Measurements from ENCODE around the gene ABCA9. TPM values are rescaled to one million over a fixed set of nuclear protein-coding genes. Genes with fewer than 3 reads are reported as not detected.
"Not testable (repeated sequence)": the region's sequence is repeated elsewhere in the genome, so short reads cannot be mapped to it uniquely, and the experiment has no call there.

ABCA9 gene
- polyA plus RNA-seq, 1 donor (not counting 4 experiments of a cell fraction or from before 2014, with no cell fraction given) = 0.17 TPM

GRCh38 chr17:68963958-68964357, 96.8 kb downstream of the ABCA9 start:
- Histone ChIP-seq H2AFZ (ENCODE audit: control insufficient read depth, low read length) (no peak overlapping the region), H3K9me3 (ENCODE audit: control insufficient read depth, low read depth, low read length) (no peaks in the 10 kb centered on the region), H3K79me2 (ENCODE audit: control insufficient read depth, insufficient read depth, low read length) (no peaks in the 10 kb centered on the region), H3K4me1 (ENCODE audit: control insufficient read depth, extremely low read depth, insufficient read depth, low read length) (no peaks in the 10 kb centered on the region), H3K27ac (ENCODE audit: control insufficient read depth, insufficient read depth, low read length) (no peak overlapping the region), H3K4me2 (ENCODE audit: control insufficient read depth, extremely low read depth, insufficient read depth, low read depth, low read length) (no peak overlapping the region), H3K36me3 (ENCODE audit: control insufficient read depth in 2 of 2, extremely low read depth in 1 of 2, insufficient read depth in 2 of 2, low read length in 2 of 2) (no peaks in the 10 kb centered on the region), H3K9ac (ENCODE audit: control insufficient read depth, extremely low read depth, insufficient read depth, low read length) (no peak overlapping the region), H3K9me1 (ENCODE audit: control insufficient read depth, extremely low read depth, insufficient read depth, low read length) (no peaks in the 10 kb centered on the region), H4K20me1 (ENCODE audit: control insufficient read depth, extremely low read depth, insufficient read depth, low read length) (no peaks in the 10 kb centered on the region), H3K27me3 (ENCODE audit: control insufficient read depth, extremely low read depth, insufficient read depth, low read length) (no peaks in the 10 kb centered on the region), H3K4me3 (ENCODE audit: control insufficient read depth in 2 of 3, extremely low read depth in 1 of 3, insufficient read depth in 2 of 3, low read depth in 1 of 3, low read length in 3 of 3) (no peak overlapping the region)
- DNase-seq (ENCODE audit: low read depth, low spot score) (no peak), FAIRE-seq (no peak)
- dilution Hi-C loops (cut with MboI; ENCODE audit: extremely low pct_ligation_motif_present, low sequenced_read_pairs) = no loop called here
- TF ChIP-seq CTCF (optimal IDR thresholded peaks at IDR 0.05 in 1 of 3, IDR thresholded peaks at IDR 0.05 in 1 of 3, conservative IDR thresholded peaks at IDR 0.05 in 1 of 3; ENCODE audit: extremely low read depth in 1 of 3, insufficient read depth in 2 of 3, low read length in 3 of 3) (no peak), EZH2 (IDR thresholded peaks at IDR 0.05; ENCODE audit: low read length) (no peak)

- no peak overlapping the region for H3K4me2 ChIP-seq (ENCODE audit: control insufficient read depth, extremely low read depth, insufficient read depth, low read depth, low read length)
- no peaks in the 10 kb centered on the region for H3K36me3 ChIP-seq (ENCODE audit: control insufficient read depth in 2 of 2, extremely low read depth in 1 of 2, insufficient read depth in 2 of 2, low read length in 2 of 2)
- no peak for FAIRE-seq
- H3K9me3 ChIP-seq (ENCODE audit: control insufficient read depth, low read depth, low read length) = no peaks in the 10 kb centered on the region
- H3K4me1 ChIP-seq (ENCODE audit: control insufficient read depth, extremely low read depth, insufficient read depth, low read length) = no peaks in the 10 kb centered on the region
- dilution Hi-C loops (cut with MboI; ENCODE audit: extremely low pct_ligation_motif_present, low sequenced_read_pairs) = no loop called here
- no peaks in the 10 kb centered on the region for H3K79me2 ChIP-seq (ENCODE audit: control insufficient read depth, insufficient read depth, low read length)
- no peak for TF ChIP-seq EZH2 (IDR thresholded peaks at IDR 0.05; ENCODE audit: low read length)
- no peak for TF ChIP-seq CTCF (optimal IDR thresholded peaks at IDR 0.05 in 1 of 3, IDR thresholded peaks at IDR 0.05 in 1 of 3, conservative IDR thresholded peaks at IDR 0.05 in 1 of 3; ENCODE audit: extremely low read depth in 1 of 3, insufficient read depth in 2 of 3, low read length in 3 of 3)
- H3K4me3 ChIP-seq (ENCODE audit: control insufficient read depth in 2 of 3, extremely low read depth in 1 of 3, insufficient read depth in 2 of 3, low read depth in 1 of 3, low read length in 3 of 3) = no peak overlapping the region
- no peak overlapping the region for H3K9ac ChIP-seq (ENCODE audit: control insufficient read depth, extremely low read depth, insufficient read depth, low read length)
- H2AFZ ChIP-seq (ENCODE audit: control insufficient read depth, low read length) = peak overlapping the region; percentile 4
- no peak overlapping the region for H3K27ac ChIP-seq (ENCODE audit: control insufficient read depth, insufficient read depth, low read length)
- H3K9me1 ChIP-seq (ENCODE audit: control insufficient read depth, extremely low read depth, insufficient read depth, low read length) = no peaks in the 10 kb centered on the region
- DNase-seq (ENCODE audit: low read depth, low spot score) = no peak
- H4K20me1 ChIP-seq (ENCODE audit: control insufficient read depth, extremely low read depth, insufficient read depth, low read length) = no peaks in the 10 kb centered on the region
- H3K27me3 ChIP-seq (ENCODE audit: control insufficient read depth, extremely low read depth, insufficient read depth, low read length) = no peaks in the 10 kb centered on the region
Measured at GRCh38 chr17:68961214-68961882, 99.4 kb downstream of the ABCA9 start.

GRCh38 chr17:68959117-68959516, 101.6 kb downstream of the ABCA9 start:
- H3K9ac ChIP-seq (ENCODE audit: control insufficient read depth, extremely low read depth, insufficient read depth, low read length); H3K9me3 ChIP-seq (ENCODE audit: control insufficient read depth, low read depth, low read length); H3K4me2 ChIP-seq (ENCODE audit: control insufficient read depth, extremely low read depth, insufficient read depth, low read depth, low read length); H3K36me3 ChIP-seq (ENCODE audit: control insufficient read depth in 2 of 2, extremely low read depth in 1 of 2, insufficient read depth in 2 of 2, low read length in 2 of 2); H3K4me1 ChIP-seq (ENCODE audit: control insufficient read depth, extremely low read depth, insufficient read depth, low read length); dilution Hi-C loops (cut with MboI; ENCODE audit: extremely low pct_ligation_motif_present, low sequenced_read_pairs); FAIRE-seq; H3K27ac ChIP-seq (ENCODE audit: control insufficient read depth, insufficient read depth, low read length); H3K79me2 ChIP-seq (ENCODE audit: control insufficient read depth, insufficient read depth, low read length); H3K9me1 ChIP-seq (ENCODE audit: control insufficient read depth, extremely low read depth, insufficient read depth, low read length); DNase-seq (ENCODE audit: low read depth, low spot score); H2AFZ ChIP-seq (ENCODE audit: control insufficient read depth, low read length); H3K27me3 ChIP-seq (ENCODE audit: control insufficient read depth, extremely low read depth, insufficient read depth, low read length); H4K20me1 ChIP-seq (ENCODE audit: control insufficient read depth, extremely low read depth, insufficient read depth, low read length); H3K4me3 ChIP-seq (ENCODE audit: control insufficient read depth in 2 of 3, extremely low read depth in 1 of 3, insufficient read depth in 2 of 3, low read depth in 1 of 3, low read length in 3 of 3): not testable (repeated sequence)

Measured in keratinocyte (primary cell).